PFSK-1 (cell line): ENCODE measurements around the gene BRAF.

ENCODE experiments used
- FOXP2 ChIP-seq: optimal IDR thresholded peaks from 2 replicates; pipeline ENCODE3; 2011; ENCODE audit warnings: borderline replicate concordance, control low read depth, inconsistent platforms; ENCODE audit not compliant: insufficient read depth; ENCODE audit errors: extremely low read length, extremely low read depth
- POLR2AphosphoS5 ChIP-seq: IDR thresholded peaks from 2 replicates; pipeline ENCODE4 v1.6.1; 2012; ENCODE audit warnings: low read depth, mild to moderate bottlenecking, control low read depth, low read length, moderate library complexity
- SIN3A ChIP-seq: IDR thresholded peaks from 2 replicates; pipeline ENCODE4 v1.6.1; 2012; ENCODE audit warnings: mild to moderate bottlenecking, low read length, moderate library complexity, borderline replicate concordance; ENCODE audit not compliant: insufficient read depth
- TAF1 ChIP-seq: IDR thresholded peaks from 2 replicates; pipeline ENCODE4 v1.6.1; 2012; ENCODE audit warnings: low read length, control low read depth, borderline replicate concordance; ENCODE audit not compliant: insufficient read depth
- TF ChIP-seq, protein P1 (sequence below), 2 experiments: IDR thresholded peaks; 2 replicates each; pipeline versions ENCODE4 v1.6.1 to v1.8.0; 2011 to 2012; ENCODE audit warnings: low read depth in 2 of 2, low read length in 2 of 2, control low read depth in 1 of 2, inconsistent platforms in 1 of 2, mild to moderate bottlenecking in 1 of 2, moderate library complexity in 1 of 2; ENCODE audit not compliant: insufficient read depth in 1 of 2

BRAF gene

DNA sequence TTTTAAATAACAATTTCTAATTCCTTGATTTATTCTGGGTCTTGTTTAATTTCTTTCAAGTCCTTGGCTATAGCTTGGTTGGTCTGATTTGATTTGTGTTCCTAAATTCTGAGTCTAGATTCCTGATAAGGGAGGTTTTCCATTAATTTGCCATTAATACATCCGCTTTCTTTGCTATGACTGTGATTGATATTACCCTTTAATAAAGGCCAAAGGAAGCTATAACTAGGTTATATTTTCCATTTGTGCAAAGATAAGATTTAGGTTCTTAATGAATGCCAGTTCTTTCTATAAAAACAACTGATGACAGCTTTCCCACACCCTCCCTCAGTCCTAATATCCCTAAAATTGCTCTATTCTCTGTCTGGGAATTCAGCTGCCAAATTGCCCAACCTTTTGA is 200.0 kb downstream of the BRAF start:
- TF ChIP-seq, protein P1, sequence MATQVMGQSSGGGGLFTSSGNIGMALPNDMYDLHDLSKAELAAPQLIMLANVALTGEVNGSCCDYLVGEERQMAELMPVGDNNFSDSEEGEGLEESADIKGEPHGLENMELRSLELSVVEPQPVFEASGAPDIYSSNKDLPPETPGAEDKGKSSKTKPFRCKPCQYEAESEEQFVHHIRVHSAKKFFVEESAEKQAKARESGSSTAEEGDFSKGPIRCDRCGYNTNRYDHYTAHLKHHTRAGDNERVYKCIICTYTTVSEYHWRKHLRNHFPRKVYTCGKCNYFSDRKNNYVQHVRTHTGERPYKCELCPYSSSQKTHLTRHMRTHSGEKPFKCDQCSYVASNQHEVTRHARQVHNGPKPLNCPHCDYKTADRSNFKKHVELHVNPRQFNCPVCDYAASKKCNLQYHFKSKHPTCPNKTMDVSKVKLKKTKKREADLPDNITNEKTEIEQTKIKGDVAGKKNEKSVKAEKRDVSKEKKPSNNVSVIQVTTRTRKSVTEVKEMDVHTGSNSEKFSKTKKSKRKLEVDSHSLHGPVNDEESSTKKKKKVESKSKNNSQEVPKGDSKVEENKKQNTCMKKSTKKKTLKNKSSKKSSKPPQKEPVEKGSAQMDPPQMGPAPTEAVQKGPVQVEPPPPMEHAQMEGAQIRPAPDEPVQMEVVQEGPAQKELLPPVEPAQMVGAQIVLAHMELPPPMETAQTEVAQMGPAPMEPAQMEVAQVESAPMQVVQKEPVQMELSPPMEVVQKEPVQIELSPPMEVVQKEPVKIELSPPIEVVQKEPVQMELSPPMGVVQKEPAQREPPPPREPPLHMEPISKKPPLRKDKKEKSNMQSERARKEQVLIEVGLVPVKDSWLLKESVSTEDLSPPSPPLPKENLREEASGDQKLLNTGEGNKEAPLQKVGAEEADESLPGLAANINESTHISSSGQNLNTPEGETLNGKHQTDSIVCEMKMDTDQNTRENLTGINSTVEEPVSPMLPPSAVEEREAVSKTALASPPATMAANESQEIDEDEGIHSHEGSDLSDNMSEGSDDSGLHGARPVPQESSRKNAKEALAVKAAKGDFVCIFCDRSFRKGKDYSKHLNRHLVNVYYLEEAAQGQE (IDR thresholded peaks at IDR 0.05; ENCODE audit: insufficient read depth in 1 of 2, low read depth in 2 of 2, low read length in 2 of 2) = no peak
- TF ChIP-seq POLR2AphosphoS5 = no peak
- TF ChIP-seq FOXP2 = no peak
- TF ChIP-seq TAF1 = no peak
- no peak for TF ChIP-seq SIN3A

DNA sequence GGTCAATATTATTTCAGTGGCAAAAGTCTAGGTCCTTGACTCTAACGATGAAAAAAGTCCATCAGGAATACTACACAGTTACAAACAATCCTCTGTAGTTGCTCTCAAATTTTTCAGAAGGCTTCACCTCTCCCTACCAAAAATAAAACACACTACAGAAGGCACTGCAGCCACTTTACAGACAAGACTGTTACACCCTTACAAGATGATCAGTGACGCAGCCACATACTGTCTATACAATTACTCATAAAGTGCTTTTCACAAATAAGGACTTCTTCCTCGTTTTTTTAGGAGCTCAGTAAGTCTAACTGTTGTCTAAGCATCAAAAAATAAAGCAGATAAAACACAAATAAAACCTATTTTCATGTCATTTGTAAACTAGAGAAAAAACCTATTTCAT is 201.2 kb downstream of the BRAF start:
- TF ChIP-seq FOXP2 = no peak
- TF ChIP-seq TAF1 = no peak
- TF ChIP-seq SIN3A = no peak
- TF ChIP-seq, protein P1 (IDR thresholded peaks at IDR 0.05; ENCODE audit: insufficient read depth in 1 of 2, low read depth in 2 of 2, low read length in 2 of 2) = no peak
- no peak for TF ChIP-seq POLR2AphosphoS5

DNA sequence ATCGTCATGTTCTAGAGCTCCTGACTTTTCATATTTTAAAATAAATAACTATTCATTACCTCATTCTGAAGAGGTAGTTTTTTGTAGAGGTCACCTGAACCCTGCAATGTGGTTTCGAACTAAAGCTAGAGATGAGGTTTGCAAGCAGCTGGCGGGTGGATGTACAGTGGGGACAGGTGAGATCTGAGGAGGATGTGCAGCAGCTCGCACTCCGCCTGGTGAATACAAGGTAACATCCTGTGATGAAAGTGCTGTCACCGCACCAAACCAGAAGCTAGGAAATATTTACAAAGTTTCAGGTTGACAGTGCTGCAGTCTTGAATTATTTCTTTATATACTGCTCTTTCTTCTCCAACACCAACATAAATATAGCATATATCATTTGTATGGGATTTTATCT is 201.7 kb downstream of the BRAF start:
- TF ChIP-seq, protein P1 (IDR thresholded peaks at IDR 0.05; ENCODE audit: insufficient read depth in 1 of 2, low read depth in 2 of 2, low read length in 2 of 2) = no peak
- TF ChIP-seq FOXP2 (no peak), SIN3A (no peak), POLR2AphosphoS5 (no peak), TAF1 (no peak)

DNA sequence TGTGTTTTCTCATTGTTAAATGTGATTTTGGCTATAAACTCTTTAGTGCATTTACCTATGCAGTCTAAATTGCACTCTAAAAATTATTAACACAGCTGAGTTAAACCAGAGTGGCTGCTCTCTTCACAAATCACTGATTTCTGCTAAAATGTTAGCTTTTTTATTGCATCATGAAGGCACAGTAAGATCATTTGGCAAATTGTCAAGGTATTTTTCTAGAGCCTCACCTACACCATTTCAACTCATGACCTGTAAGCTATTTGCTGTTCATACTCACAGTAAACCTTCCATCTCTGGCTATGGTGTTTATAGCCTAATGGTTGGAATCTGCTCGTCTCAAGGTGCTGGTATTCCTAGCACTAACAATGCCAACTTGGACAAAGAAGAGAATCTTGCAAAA is 202.5 kb downstream of the BRAF start:
- TF ChIP-seq SIN3A (no peak), POLR2AphosphoS5 (no peak), FOXP2 (no peak), TAF1 (no peak)
- TF ChIP-seq, protein P1 (IDR thresholded peaks at IDR 0.05; ENCODE audit: insufficient read depth in 1 of 2, low read depth in 2 of 2, low read length in 2 of 2) = no peak

DNA sequence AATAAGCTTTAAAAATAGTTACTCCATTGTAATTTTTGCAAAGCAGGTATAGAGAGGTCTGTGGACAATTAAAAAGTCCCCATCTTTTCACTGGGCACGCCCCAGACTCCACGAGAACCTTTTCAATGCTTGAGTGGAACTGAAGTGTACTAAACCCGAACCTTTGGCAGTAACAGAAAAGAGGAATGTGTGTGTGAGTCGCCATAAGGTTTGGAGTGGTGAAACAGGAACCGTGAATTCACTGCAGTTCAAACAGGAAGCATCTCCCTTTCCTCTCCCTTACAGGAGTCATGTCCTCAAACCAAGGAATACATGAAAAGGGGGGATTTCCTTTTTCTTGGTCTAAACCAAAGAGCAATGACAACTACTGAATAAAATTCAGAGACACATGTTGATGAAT is 205.0 kb downstream of the BRAF start:
- TF ChIP-seq FOXP2 (no peak), TAF1 (no peak), POLR2AphosphoS5 (no peak), SIN3A (no peak)
- TF ChIP-seq, protein P1 (IDR thresholded peaks at IDR 0.05; ENCODE audit: insufficient read depth in 1 of 2, low read depth in 2 of 2, low read length in 2 of 2) = no peak
